Measurements from ENCODE around the gene LMLN. TPM values are rescaled to one million over a fixed set of nuclear protein-coding genes. Genes with fewer than 3 reads are reported as not detected.
"Not testable (repeated sequence)": the region's sequence is repeated elsewhere in the genome, so short reads cannot be mapped to it uniquely, and the experiment has no call there.

The LMLN gene
- polyA plus RNA-seq, 3 donors, result 0.41 to 1.3 (median 1.00) TPM

DNA sequence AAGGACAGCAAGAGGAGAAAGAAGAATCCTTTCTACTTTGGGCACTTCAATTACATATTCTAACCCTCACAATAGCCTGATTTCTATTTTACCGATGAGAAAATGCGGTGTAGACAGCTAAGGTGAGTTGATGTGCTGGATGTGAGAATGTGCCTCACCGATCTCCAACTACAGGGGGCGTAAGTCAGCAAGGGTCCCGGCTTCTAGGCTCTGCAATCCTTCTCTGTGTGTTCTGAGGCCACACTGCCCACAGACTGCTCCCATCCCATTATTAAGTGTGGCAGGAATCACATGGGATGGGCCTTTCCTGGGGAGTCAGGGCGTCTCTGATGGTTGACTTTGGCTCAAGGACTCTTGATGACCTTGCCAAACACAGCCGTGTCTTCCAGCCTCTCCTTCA lies 33.6 kb upstream of the LMLN start:
- no peak overlapping the region for H3K4me3 Mint-ChIP-seq
- no peaks in the 10 kb centered on the region for H3K4me1 ChIP-seq (ENCODE audit: control insufficient read depth in 1 of 2, insufficient read depth in 2 of 2, low read length in 2 of 2)
- 88% methylated on average over 2 of the region's 7 CpGs for WGBS (ENCODE audit: insufficient coverage)
- TF ChIP-seq, protein P1, sequence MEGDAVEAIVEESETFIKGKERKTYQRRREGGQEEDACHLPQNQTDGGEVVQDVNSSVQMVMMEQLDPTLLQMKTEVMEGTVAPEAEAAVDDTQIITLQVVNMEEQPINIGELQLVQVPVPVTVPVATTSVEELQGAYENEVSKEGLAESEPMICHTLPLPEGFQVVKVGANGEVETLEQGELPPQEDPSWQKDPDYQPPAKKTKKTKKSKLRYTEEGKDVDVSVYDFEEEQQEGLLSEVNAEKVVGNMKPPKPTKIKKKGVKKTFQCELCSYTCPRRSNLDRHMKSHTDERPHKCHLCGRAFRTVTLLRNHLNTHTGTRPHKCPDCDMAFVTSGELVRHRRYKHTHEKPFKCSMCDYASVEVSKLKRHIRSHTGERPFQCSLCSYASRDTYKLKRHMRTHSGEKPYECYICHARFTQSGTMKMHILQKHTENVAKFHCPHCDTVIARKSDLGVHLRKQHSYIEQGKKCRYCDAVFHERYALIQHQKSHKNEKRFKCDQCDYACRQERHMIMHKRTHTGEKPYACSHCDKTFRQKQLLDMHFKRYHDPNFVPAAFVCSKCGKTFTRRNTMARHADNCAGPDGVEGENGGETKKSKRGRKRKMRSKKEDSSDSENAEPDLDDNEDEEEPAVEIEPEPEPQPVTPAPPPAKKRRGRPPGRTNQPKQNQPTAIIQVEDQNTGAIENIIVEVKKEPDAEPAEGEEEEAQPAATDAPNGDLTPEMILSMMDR (IDR thresholded peaks at IDR 0.05), result peak; percentile 22
- H4K20me1 ChIP-seq (ENCODE audit: insufficient read depth, low read length), result no peaks in the 10 kb centered on the region
- H3K4me2 ChIP-seq (replicated peaks; ENCODE audit: extremely low read depth, low read length, poor library complexity, severe bottlenecking), result no peak overlapping the region
- intact Hi-C loops (cut with micrococcal nuclease), result no loop called here
- H3K79me2 ChIP-seq (ENCODE audit: insufficient read depth, low read length), result no peaks in the 10 kb centered on the region
- no peak for DNase-seq
- H3K4me3 ChIP-seq (replicated peaks in 1 of 3; ENCODE audit: low read depth in 2 of 3, low read length in 3 of 3), result no peak overlapping the region
- H3K36me3 Mint-ChIP-seq, result peaks cover 49 to 51% of the 10 kb centered on the region in 2 donors
- H3K9ac ChIP-seq (ENCODE audit: insufficient read depth, low read length, poor library complexity, severe bottlenecking), result no peak overlapping the region
- peaks cover 0 to 4% (median 0%) of the 10 kb centered on the region in 7 donors for H3K9me3 Mint-ChIP-seq
- H3K4me1 Mint-ChIP-seq, result no peaks in the 10 kb centered on the region
- H3K27ac Mint-ChIP-seq, result no peak overlapping the region
- H3K36me3 ChIP-seq (replicated peaks in 1 of 2; ENCODE audit: control insufficient read depth in 1 of 2, insufficient read depth in 2 of 2, low read length in 2 of 2), result peaks cover 0 to 21% of the 10 kb centered on the region in 2 donors
- H3K27ac ChIP-seq (ENCODE audit: low read depth in 1 of 2, low read length in 2 of 2), result no peak overlapping the region
- no peaks in the 10 kb centered on the region for H3K27me3 Mint-ChIP-seq (ENCODE audit: low read depth in 3 of 3)
- H3K27me3 ChIP-seq (ENCODE audit: control insufficient read depth in 2 of 2, insufficient read depth in 2 of 2, low read length in 2 of 2), result no peaks in the 10 kb centered on the region
- no peak overlapping the region for H2AFZ ChIP-seq (ENCODE audit: insufficient read depth, low read depth, low read length, poor library complexity, severe bottlenecking)
- H3K9me3 ChIP-seq (replicated peaks in 1 of 2; ENCODE audit: control insufficient read depth in 1 of 2, insufficient read depth in 1 of 2, low read length in 2 of 2), result no peaks in the 10 kb centered on the region

DNA sequence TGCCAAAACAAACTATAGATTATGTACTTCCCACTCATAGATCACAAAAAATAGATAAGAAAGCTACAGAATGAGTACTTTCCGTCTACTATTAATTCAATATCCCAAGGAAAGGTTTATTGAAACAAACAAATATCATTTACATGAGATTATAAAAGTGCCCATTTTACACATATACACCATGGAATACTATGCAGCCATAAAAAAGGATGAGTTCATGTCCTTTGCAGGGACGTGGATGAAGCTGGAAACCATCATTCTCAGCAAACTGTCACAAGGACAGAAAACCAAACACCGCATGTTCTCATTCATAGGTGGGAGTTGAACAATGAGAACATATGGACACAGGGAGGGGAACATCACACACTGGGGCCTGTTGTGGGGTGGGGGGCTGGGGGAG lies 32.4 kb upstream of the LMLN start:
- H3K27ac Mint-ChIP-seq; H3K4me3 ChIP-seq (replicated peaks in 1 of 3; ENCODE audit: low read depth in 2 of 3, low read length in 3 of 3); H3K79me2 ChIP-seq (ENCODE audit: insufficient read depth, low read length); H4K20me1 ChIP-seq (ENCODE audit: insufficient read depth, low read length); DNase-seq; H3K27me3 ChIP-seq (ENCODE audit: control insufficient read depth in 2 of 2, insufficient read depth in 2 of 2, low read length in 2 of 2); H3K27ac ChIP-seq (ENCODE audit: low read depth in 1 of 2, low read length in 2 of 2); H3K4me2 ChIP-seq (replicated peaks; ENCODE audit: extremely low read depth, low read length, poor library complexity, severe bottlenecking); H3K9ac ChIP-seq (ENCODE audit: insufficient read depth, low read length, poor library complexity, severe bottlenecking); H3K9me3 Mint-ChIP-seq; H3K4me1 Mint-ChIP-seq; H2AFZ ChIP-seq (ENCODE audit: insufficient read depth, low read depth, low read length, poor library complexity, severe bottlenecking); intact Hi-C loops (cut with micrococcal nuclease); H3K27me3 Mint-ChIP-seq (ENCODE audit: low read depth in 3 of 3); H3K9me3 ChIP-seq (replicated peaks in 1 of 2; ENCODE audit: control insufficient read depth in 1 of 2, insufficient read depth in 1 of 2, low read length in 2 of 2); H3K4me3 Mint-ChIP-seq; H3K4me1 ChIP-seq (ENCODE audit: control insufficient read depth in 1 of 2, insufficient read depth in 2 of 2, low read length in 2 of 2): not testable (repeated sequence)
- peaks cover 46 to 47% of the 10 kb centered on the region in 2 donors for H3K36me3 Mint-ChIP-seq
- H3K36me3 ChIP-seq (replicated peaks in 1 of 2; ENCODE audit: control insufficient read depth in 1 of 2, insufficient read depth in 2 of 2, low read length in 2 of 2), result peaks cover 0 to 16% of the 10 kb centered on the region in 2 donors
- no CpG with 5 or more reads among the region's 3 CpGs for WGBS (ENCODE audit: insufficient coverage)
